ENCODE results near the gene CBARP. TPM values are rescaled to one million over a fixed set of nuclear protein-coding genes. Genes with fewer than 3 reads are reported as not detected.

Gene CBARP
- total RNA-seq, 2 donors from 2014 or later = 21.5 to 28.5 TPM

GRCh38 chr19:1261798-1262622, 24.2 kb upstream of the CBARP start:
- peak overlapping the region; percentile 94 for H3K27ac Mint-ChIP-seq

GRCh38 chr19:1261538-1261797, 23.7 kb upstream of the CBARP start:
- peaks cover 24% of the 10 kb centered on the region for H3K4me1 ChIP-seq (ENCODE audit: control insufficient read depth, insufficient read depth, low read length)
- peak overlapping the region; percentile 84 for H3K4me3 ChIP-seq (ENCODE audit: low read length)
- H3K9me3 Mint-ChIP-seq = no peaks in the 10 kb centered on the region
- H3K27ac ChIP-seq (ENCODE audit: low read depth, low read length) = peak overlapping the region; percentile 81
- H3K4me3 Mint-ChIP-seq = peak overlapping the region; percentile 70
- TF ChIP-seq CTCF (conservative IDR thresholded peaks at IDR 0.05) = peak; percentile 57
- H3K36me3 ChIP-seq (ENCODE audit: control insufficient read depth, insufficient read depth, low read length) = peaks cover 20% of the 10 kb centered on the region
- H3K27me3 ChIP-seq (ENCODE audit: control insufficient read depth, insufficient read depth, low read length, poor library complexity, severe bottlenecking) = no peaks in the 10 kb centered on the region
- 25 to 32% methylated on average over 13 to 14 of the region's 14 CpGs for WGBS, 2 experiments (ENCODE audit: insufficient coverage in 1 of 2, insufficient read length in 1 of 2)
- peaks cover 43% of the 10 kb centered on the region for H3K4me1 Mint-ChIP-seq
- H3K36me3 Mint-ChIP-seq (ENCODE audit: low read depth) = peaks cover 19% of the 10 kb centered on the region
- peak overlapping the region; percentile 94 for H3K27ac Mint-ChIP-seq
- DNase-seq = peak; percentile 82
- H3K9ac ChIP-seq (ENCODE audit: extremely low read depth, low read length, poor library complexity, severe bottlenecking) = peak overlapping the region; percentile 85
- H3K27me3 Mint-ChIP-seq (ENCODE audit: insufficient read depth) = no peaks in the 10 kb centered on the region
- H3K9me3 ChIP-seq (ENCODE audit: control insufficient read depth, low read length) = no peaks in the 10 kb centered on the region

More at GRCh38 chr19:1261798-1262622, 24.2 kb upstream of the CBARP start:
- peaks cover under 1% of the 10 kb centered on the region for H3K27me3 Mint-ChIP-seq (ENCODE audit: insufficient read depth)
- no peaks in the 10 kb centered on the region for H3K9me3 Mint-ChIP-seq
- H3K9me3 ChIP-seq (ENCODE audit: control insufficient read depth, low read length) = no peaks in the 10 kb centered on the region
- H3K27ac ChIP-seq (ENCODE audit: low read depth, low read length) = peak overlapping the region; percentile 35
- peaks cover 43% of the 10 kb centered on the region for H3K4me1 Mint-ChIP-seq
- 52 to 67% methylated on average over 15 to 27 of the region's 28 CpGs for WGBS, 2 experiments (ENCODE audit: insufficient coverage in 1 of 2, insufficient read length in 1 of 2)
- H3K4me3 ChIP-seq (ENCODE audit: low read length) = peak overlapping the region; percentile 84
- no peaks in the 10 kb centered on the region for H3K27me3 ChIP-seq (ENCODE audit: control insufficient read depth, insufficient read depth, low read length, poor library complexity, severe bottlenecking)
- peaks cover 15% of the 10 kb centered on the region for H3K36me3 Mint-ChIP-seq (ENCODE audit: low read depth)
- H3K4me1 ChIP-seq (ENCODE audit: control insufficient read depth, insufficient read depth, low read length) = peaks cover 24% of the 10 kb centered on the region
- peak overlapping the region; percentile 70 for H3K4me3 Mint-ChIP-seq
- peaks cover 15% of the 10 kb centered on the region for H3K36me3 ChIP-seq (ENCODE audit: control insufficient read depth, insufficient read depth, low read length)
- TF ChIP-seq CTCF (conservative IDR thresholded peaks at IDR 0.05) = no peak
- peak overlapping the region; percentile 85 for H3K9ac ChIP-seq (ENCODE audit: extremely low read depth, low read length, poor library complexity, severe bottlenecking)
- DNase-seq = peak; percentile 77

- H3K27ac ChIP-seq (ENCODE audit: low read depth, low read length) = peak overlapping the region; percentile 86
- peaks cover 43% of the 10 kb centered on the region for H3K4me1 Mint-ChIP-seq
- DNase-seq = peak; percentile 98
- H3K9ac ChIP-seq (ENCODE audit: extremely low read depth, low read length, poor library complexity, severe bottlenecking) = peak overlapping the region; percentile 85
- TF ChIP-seq CTCF (conservative IDR thresholded peaks at IDR 0.05) = no peak
- no peaks in the 10 kb centered on the region for H3K27me3 Mint-ChIP-seq (ENCODE audit: insufficient read depth)
- peak overlapping the region; percentile 94 for H3K27ac Mint-ChIP-seq
- no peaks in the 10 kb centered on the region for H3K9me3 ChIP-seq (ENCODE audit: control insufficient read depth, low read length)
- peak overlapping the region; percentile 84 for H3K4me3 ChIP-seq (ENCODE audit: low read length)
- H3K27me3 ChIP-seq (ENCODE audit: control insufficient read depth, insufficient read depth, low read length, poor library complexity, severe bottlenecking) = no peaks in the 10 kb centered on the region
- no peaks in the 10 kb centered on the region for H3K9me3 Mint-ChIP-seq
- H3K36me3 ChIP-seq (ENCODE audit: control insufficient read depth, insufficient read depth, low read length) = peaks cover 22% of the 10 kb centered on the region
- peak overlapping the region; percentile 70 for H3K4me3 Mint-ChIP-seq
- H3K36me3 Mint-ChIP-seq (ENCODE audit: low read depth) = peaks cover 24% of the 10 kb centered on the region
- WGBS, 2 experiments (ENCODE audit: insufficient coverage in 1 of 2, insufficient read length in 1 of 2) = 1% methylated on average over 29 to 83 of the region's 83 CpGs
- H3K4me1 ChIP-seq (ENCODE audit: control insufficient read depth, insufficient read depth, low read length) = peaks cover 22% of the 10 kb centered on the region
Observed at GRCh38 chr19:1260749-1261537, 23.1 kb upstream of the CBARP start.

All from endodermal cell (in vitro differentiated cells).